GM23338 (cell line): ENCODE measurements around the gene NDUFB1. TPM values are rescaled to one million over a fixed set of nuclear protein-coding genes. Genes with fewer than 3 reads are reported as not detected.

Source experiments
- ATAC-seq: fragments of 200-7000 bp; cut with Tn5 transposase; 3 replicates; pipeline ENCODE4 v1.9.1; 2020
- DNase-seq: peaks from one replicate; pipeline ENCODE4 v3.0.0-alpha.2; 2015; ENCODE audit warnings: low spot score
- H2AFZ ChIP-seq: fragments of 200-600 bp; sonication (generic); 2 replicates; pipeline ENCODE4 v1.8.0; 2016; ENCODE audit warnings: antibody characterized with exemption, mild to moderate bottlenecking, moderate library complexity
- H3F3A ChIP-seq: fragments of 200-600 bp; sonication (generic); replicated peaks from 2 replicates; pipeline ENCODE4 v1.8.0; 2017; ENCODE audit warnings: antibody characterized with exemption, mixed run types, low read depth
- H3K27ac ChIP-seq: fragments of 200-600 bp; sonication (generic); 2 replicates; pipeline ENCODE4 v1.6.1; 2016; ENCODE audit warnings: low read depth
- H3K27me3 ChIP-seq: fragments of 200-600 bp; sonication (generic); 2 replicates; pipeline ENCODE4 v1.8.0; 2016; ENCODE audit warnings: mild to moderate bottlenecking, mixed run types, moderate library complexity; ENCODE audit not compliant: insufficient read depth
- H3K36me3 ChIP-seq: fragments of 200-600 bp; sonication (generic); 2 replicates; pipeline ENCODE4 v1.8.0; 2016; ENCODE audit warnings: mild to moderate bottlenecking; ENCODE audit not compliant: insufficient read depth
- H3K4me1 ChIP-seq: fragments of 200-600 bp; sonication (generic); 2 replicates; pipeline ENCODE4 v1.8.0; 2016; ENCODE audit warnings: mild to moderate bottlenecking, moderate library complexity; ENCODE audit not compliant: insufficient read depth
- H3K4me2 ChIP-seq: fragments of 200-600 bp; sonication (generic); 2 replicates; pipeline ENCODE4 v1.7.1; 2017; ENCODE audit warnings: mixed run types
- H3K4me3 ChIP-seq: fragments of 200-600 bp; sonication (generic); 2 replicates; pipeline ENCODE4 v1.6.1; 2016; ENCODE audit warnings: mixed run types
- H3K79me2 ChIP-seq: fragments of 200-600 bp; sonication (generic); replicated peaks from 2 replicates; pipeline ENCODE4 v1.8.0; 2017; ENCODE audit warnings: mild to moderate bottlenecking; ENCODE audit not compliant: insufficient read depth
- H3K9me2 ChIP-seq: fragments of 200-600 bp; sonication (generic); 2 replicates; pipeline ENCODE4 v1.8.0; 2017; ENCODE audit not compliant: insufficient read depth
- H4K20me1 ChIP-seq: fragments of 200-600 bp; sonication (generic); replicated peaks from 2 replicates; pipeline ENCODE4 v1.8.0; 2017; ENCODE audit warnings: mild to moderate bottlenecking; ENCODE audit not compliant: insufficient read depth
- H3K27ac Mint-ChIP-seq: 2 replicates; pipeline ENCODE4 v1.8.0; 2020; ENCODE audit warnings: inconsistent platforms, mild to moderate bottlenecking, moderate library complexity, mixed read lengths
- H3K27me3 Mint-ChIP-seq: 3 replicates; pipeline ENCODE4 v1.8.0; 2022; ENCODE audit warnings: low read depth, mild to moderate bottlenecking, moderate library complexity, mixed read lengths, inconsistent platforms; ENCODE audit not compliant: insufficient read depth, poor library complexity
- H3K36me3 Mint-ChIP-seq: 3 replicates; pipeline ENCODE4 v1.8.0; 2021; ENCODE audit warnings: low read depth, mild to moderate bottlenecking, inconsistent platforms, moderate library complexity, mixed read lengths
- H3K4me1 Mint-ChIP-seq: 3 replicates; pipeline ENCODE4 v1.8.0; 2020; ENCODE audit warnings: mild to moderate bottlenecking, inconsistent platforms, mixed read lengths
- H3K4me3 Mint-ChIP-seq: 3 replicates; pipeline ENCODE4 v1.8.0; 2021; ENCODE audit warnings: moderate library complexity, mild to moderate bottlenecking, inconsistent platforms, mixed read lengths
- H3K9me3 Mint-ChIP-seq: 3 replicates; pipeline ENCODE4 v1.8.0; 2020; ENCODE audit warnings: moderate library complexity, mild to moderate bottlenecking, inconsistent platforms, mixed read lengths
- CREB1 ChIP-seq: fragments of 250-450 bp; sonication (Bioruptor Pico); IDR thresholded peaks from 2 replicates; pipeline ENCODE4 v1.5.0; 2020; ENCODE audit warnings: low read depth, mild to moderate bottlenecking, moderate library complexity
- EZH2 ChIP-seq: fragments of 200-600 bp; sonication (generic); IDR thresholded peaks from one replicate; pipeline ENCODE4 v1.8.0; 2017; ENCODE audit warnings: antibody characterized with exemption, mild to moderate bottlenecking, low read depth; ENCODE audit not compliant: unreplicated experiment
- JUNB ChIP-seq: IDR thresholded peaks from one replicate; pipeline ENCODE4 v1.6.1; 2016; ENCODE audit warnings: antibody characterized with exemption; ENCODE audit not compliant: unreplicated experiment
- NANOG ChIP-seq: IDR thresholded peaks from 2 replicates; pipeline ENCODE4 v1.6.1; 2016; ENCODE audit warnings: antibody characterized with exemption, borderline replicate concordance
- POLR2AphosphoS5 ChIP-seq: IDR thresholded peaks from 2 replicates; pipeline ENCODE4 v1.6.1; 2016; ENCODE audit warnings: antibody characterized with exemption, low read depth
- STAT1 ChIP-seq: IDR thresholded peaks from one replicate; pipeline ENCODE4 v1.6.1; 2016; ENCODE audit warnings: antibody characterized with exemption; ENCODE audit not compliant: unreplicated experiment
- ZNF114 ChIP-seq: fragments of 250-450 bp; sonication (Bioruptor Pico); IDR thresholded peaks from 2 replicates; pipeline ENCODE4 v1.5.0; 2020; ENCODE audit warnings: mild to moderate bottlenecking, moderate library complexity
- ZNF331 ChIP-seq: fragments of 250-450 bp; sonication (Bioruptor Pico); IDR thresholded peaks from 2 replicates; pipeline ENCODE4 v1.5.0; 2020; ENCODE audit warnings: low read depth, mild to moderate bottlenecking, moderate library complexity
- polyA plus RNA-seq: library from polyadenylated mRNA; unstranded; fragments of >200 nt; fragmentation: Nextera tagmentation; extraction: Ambion mirVana; gene quantifications from 2 replicates; pipeline ENCODE4 v1.2.1, GENCODE V29; 2016
- total RNA-seq: library from RNA; depleted of rRNA; stranded (reverse); fragments of >200 nt; shearing (Covaris generic); gene quantifications from 2 replicates; pipeline ENCODE4 v1.2.3, GENCODE V29; 2014
- TF ChIP-seq, protein P1 (sequence below), 2 experiments: fragments of 200-600 bp in 1 of 2; sonication (generic) in 1 of 2; conservative IDR thresholded peaks; 2 replicates each; pipeline versions ENCODE4 v1.5.1 to v1.6.1; 2016 to 2017; ENCODE audit warnings: antibody characterized with exemption in 2 of 2, low read depth in 2 of 2, mild to moderate bottlenecking in 2 of 2, moderate library complexity in 1 of 2
- TF ChIP-seq, protein P2 (sequence below): fragments of 250-450 bp; sonication (Bioruptor Pico); IDR thresholded peaks from 2 replicates; pipeline ENCODE4 v1.5.0; 2020; ENCODE audit warnings: mild to moderate bottlenecking, moderate library complexity

NDUFB1 gene
- total and polyA plus RNA-seq, 2 experiments from 2014 or later = 134 to 876 TPM

DNA sequence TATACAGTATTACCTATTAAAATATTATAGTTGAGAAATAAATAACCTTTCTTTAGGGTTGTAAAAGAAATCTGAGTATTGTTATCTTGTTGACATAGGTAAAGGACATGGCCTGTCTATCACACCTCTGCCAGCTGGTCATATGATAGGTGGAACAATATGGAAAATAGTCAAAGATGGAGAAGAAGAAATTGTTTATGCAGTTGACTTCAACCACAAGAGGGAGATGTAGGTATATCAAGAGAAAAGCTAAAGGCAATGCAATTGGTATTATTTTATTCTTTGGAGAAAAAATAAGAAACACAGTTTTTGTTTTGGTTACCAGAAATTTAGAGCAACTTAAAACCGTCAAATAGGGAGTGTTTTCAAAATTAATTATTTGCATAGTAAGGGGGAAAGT lies 13.8 kb upstream of the NDUFB1 start:
- H2AFZ ChIP-seq = no peak overlapping the region
- Mint-ChIP-seq H3K4me1 (no peaks in the 10 kb centered on the region), H3K27me3 (no peaks in the 10 kb centered on the region)

DNA sequence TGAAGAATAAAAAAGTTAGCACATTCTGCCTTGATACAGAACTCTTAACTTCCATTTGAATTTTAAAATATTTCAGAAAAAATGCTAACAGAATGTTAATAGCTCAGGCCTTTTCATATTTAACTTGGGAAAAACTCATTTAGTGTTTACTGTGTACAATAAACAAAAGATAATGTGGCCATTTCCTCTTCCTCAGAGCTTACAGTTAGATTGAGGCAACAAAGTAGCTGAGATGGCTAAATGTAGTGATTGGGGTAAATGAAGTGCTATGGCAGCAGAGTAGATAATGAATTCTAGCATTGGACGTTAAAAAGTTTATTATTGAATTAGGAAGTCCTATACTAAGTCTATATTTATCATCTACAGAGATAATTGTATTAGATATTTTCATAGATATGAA lies 12.9 kb upstream of the NDUFB1 start:
- Histone ChIP-seq H3K79me2 (no peaks in the 10 kb centered on the region), H3K27me3 (no peaks in the 10 kb centered on the region), H3K36me3 (peaks cover 82% of the 10 kb centered on the region), H3K4me1 (no peaks in the 10 kb centered on the region), H3K4me2 (no peak overlapping the region), H4K20me1 (peaks cover 18% of the 10 kb centered on the region), H3K4me3 (no peak overlapping the region), H3K27ac (no peak overlapping the region), H3F3A (no peaks in the 10 kb centered on the region), H2AFZ (no peak overlapping the region), H3K9me2 (no peaks in the 10 kb centered on the region)
- H3K4me3 Mint-ChIP-seq = no peak overlapping the region
- DNase-seq (no peak), ATAC-seq (no peak)
- no peaks in the 10 kb centered on the region for H3K9me3 Mint-ChIP-seq
- H3K27ac Mint-ChIP-seq = no peak overlapping the region
- no peaks in the 10 kb centered on the region for H3K4me1 Mint-ChIP-seq
- H3K27me3 Mint-ChIP-seq = no peaks in the 10 kb centered on the region
- peaks cover 78% of the 10 kb centered on the region for H3K36me3 Mint-ChIP-seq
- TF ChIP-seq POLR2AphosphoS5 = no peak
- TF ChIP-seq ZNF114 (CRISPR knock-in tag) = no peak
- no peak for TF ChIP-seq NANOG
- TF ChIP-seq, protein P1, sequence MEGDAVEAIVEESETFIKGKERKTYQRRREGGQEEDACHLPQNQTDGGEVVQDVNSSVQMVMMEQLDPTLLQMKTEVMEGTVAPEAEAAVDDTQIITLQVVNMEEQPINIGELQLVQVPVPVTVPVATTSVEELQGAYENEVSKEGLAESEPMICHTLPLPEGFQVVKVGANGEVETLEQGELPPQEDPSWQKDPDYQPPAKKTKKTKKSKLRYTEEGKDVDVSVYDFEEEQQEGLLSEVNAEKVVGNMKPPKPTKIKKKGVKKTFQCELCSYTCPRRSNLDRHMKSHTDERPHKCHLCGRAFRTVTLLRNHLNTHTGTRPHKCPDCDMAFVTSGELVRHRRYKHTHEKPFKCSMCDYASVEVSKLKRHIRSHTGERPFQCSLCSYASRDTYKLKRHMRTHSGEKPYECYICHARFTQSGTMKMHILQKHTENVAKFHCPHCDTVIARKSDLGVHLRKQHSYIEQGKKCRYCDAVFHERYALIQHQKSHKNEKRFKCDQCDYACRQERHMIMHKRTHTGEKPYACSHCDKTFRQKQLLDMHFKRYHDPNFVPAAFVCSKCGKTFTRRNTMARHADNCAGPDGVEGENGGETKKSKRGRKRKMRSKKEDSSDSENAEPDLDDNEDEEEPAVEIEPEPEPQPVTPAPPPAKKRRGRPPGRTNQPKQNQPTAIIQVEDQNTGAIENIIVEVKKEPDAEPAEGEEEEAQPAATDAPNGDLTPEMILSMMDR (conservative IDR thresholded peaks at IDR 0.05; ENCODE audit: low read depth in 2 of 2) = no peak
- TF ChIP-seq EZH2 = no peak
- TF ChIP-seq ZNF331 = no peak
- TF ChIP-seq JUNB = no peak
- TF ChIP-seq CREB1 (CRISPR knock-in tag) = no peak
- TF ChIP-seq, protein P2, sequence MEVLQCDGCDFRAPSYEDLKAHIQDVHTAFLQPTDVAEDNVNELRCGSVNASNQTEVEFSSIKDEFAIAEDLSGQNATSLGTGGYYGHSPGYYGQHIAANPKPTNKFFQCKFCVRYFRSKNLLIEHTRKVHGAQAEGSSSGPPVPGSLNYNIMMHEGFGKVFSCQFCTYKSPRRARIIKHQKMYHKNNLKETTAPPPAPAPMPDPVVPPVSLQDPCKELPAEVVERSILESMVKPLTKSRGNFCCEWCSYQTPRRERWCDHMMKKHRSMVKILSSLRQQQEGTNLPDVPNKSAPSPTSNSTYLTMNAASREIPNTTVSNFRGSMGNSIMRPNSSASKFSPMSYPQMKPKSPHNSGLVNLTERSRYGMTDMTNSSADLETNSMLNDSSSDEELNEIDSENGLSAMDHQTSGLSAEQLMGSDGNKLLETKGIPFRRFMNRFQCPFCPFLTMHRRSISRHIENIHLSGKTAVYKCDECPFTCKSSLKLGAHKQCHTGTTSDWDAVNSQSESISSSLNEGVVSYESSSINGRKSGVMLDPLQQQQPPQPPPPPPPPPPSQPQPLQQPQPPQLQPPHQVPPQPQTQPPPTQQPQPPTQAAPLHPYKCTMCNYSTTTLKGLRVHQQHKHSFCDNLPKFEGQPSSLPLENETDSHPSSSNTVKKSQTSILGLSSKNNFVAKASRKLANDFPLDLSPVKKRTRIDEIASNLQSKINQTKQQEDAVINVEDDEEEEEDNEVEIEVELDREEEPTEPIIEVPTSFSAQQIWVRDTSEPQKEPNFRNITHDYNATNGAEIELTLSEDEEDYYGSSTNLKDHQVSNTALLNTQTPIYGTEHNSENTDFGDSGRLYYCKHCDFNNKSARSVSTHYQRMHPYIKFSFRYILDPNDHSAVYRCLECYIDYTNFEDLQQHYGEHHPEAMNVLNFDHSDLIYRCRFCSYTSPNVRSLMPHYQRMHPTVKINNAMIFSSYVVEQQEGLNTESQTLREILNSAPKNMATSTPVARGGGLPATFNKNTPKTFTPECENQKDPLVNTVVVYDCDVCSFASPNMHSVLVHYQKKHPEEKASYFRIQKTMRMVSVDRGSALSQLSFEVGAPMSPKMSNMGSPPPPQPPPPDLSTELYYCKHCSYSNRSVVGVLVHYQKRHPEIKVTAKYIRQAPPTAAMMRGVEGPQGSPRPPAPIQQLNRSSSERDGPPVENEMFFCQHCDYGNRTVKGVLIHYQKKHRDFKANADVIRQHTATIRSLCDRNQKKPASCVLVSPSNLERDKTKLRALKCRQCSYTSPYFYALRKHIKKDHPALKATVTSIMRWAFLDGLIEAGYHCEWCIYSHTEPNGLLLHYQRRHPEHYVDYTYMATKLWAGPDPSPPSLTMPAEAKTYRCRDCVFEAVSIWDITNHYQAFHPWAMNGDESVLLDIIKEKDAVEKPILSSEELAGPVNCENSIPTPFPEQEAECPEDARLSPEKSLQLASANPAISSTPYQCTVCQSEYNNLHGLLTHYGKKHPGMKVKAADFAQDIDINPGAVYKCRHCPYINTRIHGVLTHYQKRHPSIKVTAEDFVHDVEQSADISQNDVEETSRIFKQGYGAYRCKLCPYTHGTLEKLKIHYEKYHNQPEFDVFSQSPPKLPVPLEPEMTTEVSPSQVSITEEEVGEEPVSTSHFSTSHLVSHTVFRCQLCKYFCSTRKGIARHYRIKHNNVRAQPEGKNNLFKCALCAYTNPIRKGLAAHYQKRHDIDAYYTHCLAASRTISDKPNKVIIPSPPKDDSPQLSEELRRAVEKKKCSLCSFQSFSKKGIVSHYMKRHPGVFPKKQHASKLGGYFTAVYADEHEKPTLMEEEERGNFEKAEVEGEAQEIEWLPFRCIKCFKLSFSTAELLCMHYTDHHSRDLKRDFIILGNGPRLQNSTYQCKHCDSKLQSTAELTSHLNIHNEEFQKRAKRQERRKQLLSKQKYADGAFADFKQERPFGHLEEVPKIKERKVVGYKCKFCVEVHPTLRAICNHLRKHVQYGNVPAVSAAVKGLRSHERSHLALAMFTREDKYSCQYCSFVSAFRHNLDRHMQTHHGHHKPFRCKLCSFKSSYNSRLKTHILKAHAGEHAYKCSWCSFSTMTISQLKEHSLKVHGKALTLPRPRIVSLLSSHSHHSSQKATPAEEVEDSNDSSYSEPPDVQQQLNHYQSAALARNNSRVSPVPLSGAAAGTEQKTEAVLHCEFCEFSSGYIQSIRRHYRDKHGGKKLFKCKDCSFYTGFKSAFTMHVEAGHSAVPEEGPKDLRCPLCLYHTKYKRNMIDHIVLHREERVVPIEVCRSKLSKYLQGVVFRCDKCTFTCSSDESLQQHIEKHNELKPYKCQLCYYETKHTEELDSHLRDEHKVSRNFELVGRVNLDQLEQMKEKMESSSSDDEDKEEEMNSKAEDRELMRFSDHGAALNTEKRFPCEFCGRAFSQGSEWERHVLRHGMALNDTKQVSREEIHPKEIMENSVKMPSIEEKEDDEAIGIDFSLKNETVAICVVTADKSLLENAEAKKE (CRISPR knock-in tag) = no peak
- no peak for TF ChIP-seq STAT1

More for the DNA sequence above, 13.8 kb upstream of the NDUFB1 start:
- Histone ChIP-seq H3K27ac (no peak overlapping the region), H3K4me2 (no peak overlapping the region), H3K79me2 (no peaks in the 10 kb centered on the region), H3K4me1 (no peaks in the 10 kb centered on the region), H3K9me2 (no peaks in the 10 kb centered on the region), H3F3A (no peaks in the 10 kb centered on the region), H4K20me1 (peaks cover 13% of the 10 kb centered on the region), H3K4me3 (no peak overlapping the region), H3K36me3 (peaks cover 79% of the 10 kb centered on the region), H3K27me3 (no peaks in the 10 kb centered on the region)
- H3K4me3 Mint-ChIP-seq = no peak overlapping the region
- H3K36me3 Mint-ChIP-seq = peaks cover 77% of the 10 kb centered on the region
- DNase-seq (peak; percentile 11), ATAC-seq (no peak)
- H3K27ac Mint-ChIP-seq = no peak overlapping the region
- TF ChIP-seq, protein P1 (conservative IDR thresholded peaks at IDR 0.05; ENCODE audit: low read depth in 2 of 2) = peak in 1 of 2 experiments; percentile 47; a peak in 3 of 4 replicates
- TF ChIP-seq POLR2AphosphoS5 = no peak
- TF ChIP-seq ZNF114 (CRISPR knock-in tag) = no peak
- H3K9me3 Mint-ChIP-seq = no peaks in the 10 kb centered on the region
